HG03025 (cell line): ENCODE results near the gene ZBTB5.
"Not testable (repeated sequence)": the region's sequence is repeated elsewhere in the genome, so short reads cannot be mapped to it uniquely, and the experiment has no call there.

Source experiments
- ATAC-seq: cut with Tn5 transposase; IDR thresholded peaks from one replicate; pipeline ENCODE4 v1.9.1; 2021; ENCODE audit warnings: mild to moderate bottlenecking, moderate library complexity; ENCODE audit not compliant: unreplicated experiment, low FRiP score

The ZBTB5 gene

GRCh38 chr9:37426431-37426830, 38.8 kb downstream of the ZBTB5 start:
- not testable (repeated sequence) for ATAC-seq

DNA sequence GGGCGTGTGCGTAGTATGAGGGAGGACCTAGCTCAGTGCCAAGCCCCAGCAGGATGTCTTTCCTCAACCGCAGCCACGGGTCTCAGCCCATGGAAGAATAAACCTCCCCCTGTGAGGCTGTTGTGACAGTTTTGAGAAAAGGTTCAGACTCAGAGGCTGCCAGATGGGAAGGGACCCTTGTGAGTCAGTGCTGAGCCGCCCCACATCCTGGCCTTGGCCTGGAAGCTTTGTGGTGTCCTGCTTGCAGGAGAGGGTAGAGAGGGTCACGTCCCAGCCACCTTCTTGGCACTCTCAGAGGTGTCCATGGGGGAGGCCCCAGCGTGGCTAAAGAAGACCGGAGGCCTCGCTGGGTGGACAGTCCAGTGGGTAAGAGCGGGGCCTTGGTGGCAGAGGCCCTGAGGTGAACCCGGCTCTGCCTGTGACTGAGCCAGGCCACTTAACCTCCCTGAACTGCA, 39.9 kb downstream of the ZBTB5 start:
- ATAC-seq, result no peak

GRCh38 chr9:37424686-37425297, 40.5 kb downstream of the ZBTB5 start:
- ATAC-seq, result no peak

DNA sequence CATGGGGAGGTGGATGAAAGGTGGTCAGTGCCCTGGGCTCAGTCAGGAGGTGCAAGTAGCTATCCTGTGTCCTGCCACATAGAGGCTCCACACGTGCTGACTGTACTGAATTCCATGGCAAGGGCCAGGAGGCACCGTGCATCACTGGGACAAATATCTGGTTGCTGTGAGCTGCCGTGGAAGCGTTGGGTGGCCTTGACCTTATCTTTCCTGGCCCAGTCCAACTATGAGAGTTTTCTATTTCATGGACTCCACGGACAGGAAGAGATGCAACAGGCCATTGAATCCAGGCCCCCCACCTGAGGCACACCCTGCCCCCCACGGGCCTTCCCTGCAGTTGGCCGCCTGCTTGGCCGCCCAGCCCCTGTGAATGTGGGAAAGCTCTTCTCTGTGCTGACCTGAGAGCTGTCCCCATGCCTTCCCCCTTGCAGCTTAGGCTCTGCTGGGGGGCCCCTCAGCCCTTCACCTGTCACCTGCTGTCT, 41.0 kb downstream of the ZBTB5 start:
- ATAC-seq, result no peak

- no peak for ATAC-seq
Measured at GRCh38 chr9:37423508-37423907, 41.7 kb downstream of the ZBTB5 start.

GRCh38 chr9:37422289-37423104, 42.8 kb downstream of the ZBTB5 start, which contains the start of gene GRHPR:
Gene GRHPR, plus strand, starts transcription at chr9:37422696. Its CDS starts 55 bp downstream, at chr9:37422751.
- ATAC-seq, result peak; percentile 88

DNA sequence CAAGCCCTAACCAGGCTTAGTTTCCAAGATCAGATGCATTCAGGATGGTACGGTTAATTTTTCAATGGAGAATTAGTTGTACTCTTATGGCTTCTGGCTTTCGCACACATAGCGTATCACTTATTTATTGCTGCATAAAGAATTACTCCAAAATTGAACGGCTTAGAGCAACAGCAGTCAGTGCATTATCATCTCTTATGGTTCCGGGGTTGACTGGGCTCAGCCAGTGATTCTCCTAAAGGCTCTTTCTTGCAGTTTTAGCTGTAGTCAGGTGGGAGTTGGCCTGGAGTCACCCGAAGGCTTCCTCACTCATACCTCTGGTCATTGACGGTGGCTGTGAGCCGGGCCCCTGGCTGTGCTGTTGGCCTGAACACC, 43.3 kb downstream of the ZBTB5 start:
- no peak for ATAC-seq

GRCh38 chr9:37420271-37421215, 44.7 kb downstream of the ZBTB5 start:
- ATAC-seq, result no peak

GRCh38 chr9:37419204-37419603, 46.0 kb downstream of the ZBTB5 start:
- ATAC-seq, result no peak

DNA sequence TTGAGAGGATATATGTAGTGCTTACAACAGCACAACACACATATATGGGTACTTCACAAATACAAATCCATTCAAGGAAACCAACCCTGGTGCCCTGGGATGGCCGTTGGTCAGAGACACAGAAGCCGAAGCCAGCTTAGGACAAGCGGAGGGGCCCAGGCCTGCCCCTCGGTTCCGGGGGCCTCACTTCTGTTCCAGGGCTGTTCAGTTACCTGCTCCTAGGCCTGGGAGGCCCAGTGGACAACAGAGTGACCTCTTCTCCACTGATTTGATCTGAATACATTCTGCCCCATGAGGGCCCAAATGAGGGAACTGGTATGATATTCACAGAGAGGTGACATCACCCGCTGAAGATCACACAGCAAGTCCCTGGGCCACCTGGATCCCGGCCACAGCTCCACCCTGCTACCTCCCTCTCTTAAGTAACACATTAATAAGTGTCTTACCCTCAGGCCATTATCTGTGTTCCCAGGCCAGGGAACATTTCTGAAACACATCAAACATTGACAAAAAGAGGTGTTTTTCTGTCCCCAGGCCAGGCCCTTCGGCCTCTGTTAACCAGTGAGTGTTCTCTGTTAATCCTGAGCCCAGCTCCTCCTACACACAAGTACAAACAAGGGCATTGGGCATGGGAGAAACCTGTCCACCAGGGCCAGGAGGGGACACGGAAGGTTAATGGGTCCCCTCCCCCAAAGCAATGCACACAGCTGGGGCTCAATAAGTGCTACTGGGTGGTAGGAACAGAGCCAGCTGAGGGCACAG, 47.2 kb downstream of the ZBTB5 start:
- no peak for ATAC-seq

DNA sequence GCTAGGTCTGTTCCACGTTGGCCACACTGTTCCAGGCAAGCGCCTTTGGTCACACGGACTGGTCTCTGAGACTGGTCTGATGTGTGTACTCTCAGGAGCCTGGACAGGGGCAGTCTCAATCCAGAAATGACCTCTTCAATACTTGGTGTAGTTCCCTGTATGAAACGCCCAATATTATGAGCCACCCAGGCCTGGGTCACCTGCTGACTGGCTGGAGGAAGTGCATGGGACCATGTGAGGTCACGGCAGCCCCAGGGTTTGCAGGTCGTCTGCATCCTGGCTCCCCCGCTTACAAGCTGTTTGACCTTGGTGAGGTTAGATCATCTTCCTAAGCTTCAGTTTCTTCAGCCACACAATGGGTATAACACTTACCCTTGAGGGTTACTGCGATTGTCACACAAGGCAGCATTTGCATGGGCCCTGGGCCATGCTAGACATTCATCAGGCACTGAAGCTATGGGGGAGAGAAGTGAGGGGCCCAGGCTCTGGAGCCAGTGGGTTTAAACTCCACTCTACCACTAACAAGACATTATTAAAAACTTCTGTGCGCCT, 47.9 kb downstream of the ZBTB5 start:
- no peak for ATAC-seq

- ATAC-seq, result no peak
Measured at GRCh38 chr9:37415011-37415719, 50.1 kb downstream of the ZBTB5 start.

- no peak for ATAC-seq
Measured at GRCh38 chr9:37414503-37414943, 50.7 kb downstream of the ZBTB5 start.

GRCh38 chr9:37413311-37413710, 51.9 kb downstream of the ZBTB5 start:
- no peak for ATAC-seq

DNA sequence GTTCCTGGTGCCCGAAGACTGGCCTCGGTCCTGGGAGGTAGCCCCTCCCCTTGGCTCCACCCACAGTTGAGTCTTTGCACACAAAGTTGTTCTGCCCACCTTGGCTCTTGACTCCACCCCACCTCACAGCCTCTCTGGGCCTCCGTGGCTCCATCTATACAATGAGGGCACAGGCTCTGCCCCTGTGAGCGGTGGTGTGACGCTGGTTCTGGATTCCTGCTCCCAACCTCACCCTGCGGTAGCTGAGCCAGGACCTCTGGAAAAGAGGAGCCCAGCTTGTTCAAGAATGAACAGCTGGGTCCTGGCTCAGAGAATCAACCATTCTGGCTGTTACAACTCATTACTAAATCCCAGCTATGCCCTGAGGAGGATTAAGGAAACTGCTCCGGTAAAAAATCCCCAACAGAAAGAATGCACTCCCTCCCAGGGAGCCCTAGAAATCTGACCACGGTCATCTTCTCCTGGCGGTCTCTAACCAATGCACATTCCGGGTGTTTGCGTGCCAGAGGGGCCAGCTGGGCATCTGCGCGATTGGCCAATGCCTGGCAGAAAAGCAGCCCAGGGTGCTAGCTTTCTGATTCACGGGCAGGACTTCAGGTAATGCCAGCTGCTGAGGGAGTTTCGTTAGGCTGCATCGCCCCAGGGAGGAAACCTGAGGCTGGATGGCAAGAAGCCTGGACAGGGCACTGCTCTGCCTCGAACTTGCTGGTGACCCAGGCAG, 52.7 kb downstream of the ZBTB5 start:
- ATAC-seq, result no peak

DNA sequence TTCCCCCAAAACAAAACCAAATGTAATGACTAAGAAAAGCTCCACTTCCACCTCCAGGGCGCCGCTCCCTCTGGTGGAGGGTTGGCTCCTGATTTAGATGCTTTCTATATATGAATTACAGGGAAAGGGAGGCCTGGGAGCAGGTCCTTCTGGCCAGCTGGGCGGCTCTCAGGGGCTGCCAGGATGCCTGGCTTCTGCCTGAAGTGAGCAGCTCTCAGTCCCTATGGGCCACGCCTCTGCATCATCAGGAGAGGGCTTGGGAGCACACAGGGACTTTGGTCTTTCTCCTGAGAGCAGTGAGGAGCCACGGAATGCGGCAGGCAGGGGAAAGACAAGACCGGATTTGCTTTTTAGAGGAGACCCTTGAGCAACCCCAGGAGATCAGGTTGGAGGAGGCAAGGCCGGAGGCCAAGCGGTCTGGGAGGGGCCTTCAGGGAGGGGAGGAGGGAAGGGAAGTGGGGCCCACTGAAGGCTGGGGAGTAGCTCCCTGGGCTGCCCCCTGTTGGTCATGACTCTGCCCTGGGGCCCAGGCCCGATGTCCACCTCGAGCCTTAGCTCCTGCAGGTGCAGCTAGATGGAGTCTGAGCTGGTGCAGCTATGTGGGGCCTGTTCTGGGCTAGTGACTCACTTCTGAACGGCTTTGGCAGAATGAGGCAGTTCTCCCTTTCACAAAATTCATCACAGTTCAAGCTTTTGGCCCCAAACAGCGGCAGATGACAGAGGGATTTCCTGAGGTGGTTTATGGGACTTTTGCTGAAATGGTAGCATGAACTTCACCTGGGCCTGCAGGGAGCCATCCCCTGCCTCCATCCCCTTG, 54.1 kb downstream of the ZBTB5 start:
- ATAC-seq, result no peak

GRCh38 chr9:37410354-37410861, 54.8 kb downstream of the ZBTB5 start:
- ATAC-seq, result no peak
